GM12801 (cell line): ENCODE measurements around the gene PBX1.

Experiments used
- CTCF ChIP-seq: IDR thresholded peaks from one replicate; pipeline ENCODE4 v1.5.1; 2011; ENCODE audit warnings: control low read depth; ENCODE audit not compliant: insufficient read length; ENCODE audit errors: extremely low read depth

Gene PBX1

GRCh38 chr1:164731161-164731876 is 172.3 kb downstream of the PBX1 start:
- no peak for TF ChIP-seq CTCF

- no peak for TF ChIP-seq CTCF
Measured at GRCh38 chr1:164733070-164733469, 174.1 kb downstream of the PBX1 start.

- TF ChIP-seq CTCF: no peak
Measured at GRCh38 chr1:164733734-164734133, 174.8 kb downstream of the PBX1 start.

GRCh38 chr1:164735315-164736052 is 176.5 kb downstream of the PBX1 start:
- TF ChIP-seq CTCF: no peak

GRCh38 chr1:164736137-164736536 is 177.2 kb downstream of the PBX1 start:
- TF ChIP-seq CTCF: no peak

- TF ChIP-seq CTCF: no peak
Measured at GRCh38 chr1:164739189-164739588, 180.2 kb downstream of the PBX1 start.

GRCh38 chr1:164740000-164740526 is 181.1 kb downstream of the PBX1 start:
- no peak for TF ChIP-seq CTCF
